ENCODE data around the gene RSU1.
A peak's percentile ranks its signal among the peaks of the same experiment; 100 is the strongest.

Gene RSU1

DNA sequence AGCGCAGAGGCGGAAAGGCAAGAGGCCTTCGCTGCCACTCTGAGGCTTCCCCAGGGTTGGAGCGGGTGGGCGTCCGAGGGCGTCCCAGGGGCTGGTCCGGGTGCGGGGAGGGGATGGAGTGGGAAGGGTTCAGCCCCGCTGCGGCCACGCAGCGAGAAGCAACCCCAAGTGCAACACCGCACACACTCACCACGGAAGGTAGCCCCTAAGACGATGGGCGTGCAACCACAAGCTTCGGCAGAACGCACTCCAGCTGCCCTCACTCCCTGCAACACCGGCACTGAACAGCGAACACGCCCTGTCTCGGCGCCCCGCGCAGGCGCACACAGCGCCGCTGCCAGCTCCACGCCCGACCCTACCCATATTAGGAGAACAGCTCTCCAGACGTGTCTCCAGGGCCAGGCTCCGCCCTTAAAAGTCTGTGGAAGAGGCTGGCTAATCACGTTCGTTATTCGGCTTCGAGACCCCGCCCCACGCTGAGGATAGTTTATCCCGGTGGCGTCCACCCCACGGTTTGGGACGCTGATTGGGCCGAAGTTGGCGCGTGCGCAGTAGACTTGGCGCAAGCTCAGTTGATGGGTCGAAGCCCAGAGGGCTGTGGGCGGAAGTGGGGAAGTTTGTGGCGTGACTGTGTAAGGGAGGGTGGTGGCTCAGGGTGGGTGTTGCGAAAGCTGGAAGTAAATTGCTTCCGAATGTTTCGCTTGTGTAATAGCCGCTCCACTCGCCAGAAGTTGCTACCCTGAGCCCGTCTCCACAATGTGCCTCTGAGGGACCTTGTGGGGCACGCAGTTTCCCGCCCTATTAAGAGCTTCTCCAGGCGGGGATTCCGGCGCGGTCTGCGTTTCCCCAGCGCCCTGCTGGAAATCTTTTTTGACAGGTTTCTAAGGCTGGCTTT is at the start of gene RSU1:
Gene RSU1, minus strand, starts transcription at position 300 of the 895 bp plus-strand sequence. CDS start 343 bp downstream, outside the sequence.
- Histone ChIP-seq H3K9me3 (ENCODE audit: control insufficient read depth, insufficient read depth, low read length) (peaks cover 10% of the 10 kb centered on the region), H3K9ac (ENCODE audit: low read depth, low read length) (peak within 1 kb of the TSS; percentile 69), H3K4me3 (ENCODE audit: low read depth, low read length) (peak within 1 kb of the TSS; percentile 78), H3K27me3 (ENCODE audit: control insufficient read depth, insufficient read depth, low read length) (no peaks in the 10 kb centered on the region), H3K27ac (ENCODE audit: low read depth, low read length) (peak within 1 kb of the TSS; percentile 85), H3K4me1 (ENCODE audit: control insufficient read depth, insufficient read depth, low read length) (peaks cover 12% of the 10 kb centered on the region), H3K36me3 (ENCODE audit: control insufficient read depth, insufficient read depth, low read length) (no peaks in the 10 kb centered on the region)

DNA sequence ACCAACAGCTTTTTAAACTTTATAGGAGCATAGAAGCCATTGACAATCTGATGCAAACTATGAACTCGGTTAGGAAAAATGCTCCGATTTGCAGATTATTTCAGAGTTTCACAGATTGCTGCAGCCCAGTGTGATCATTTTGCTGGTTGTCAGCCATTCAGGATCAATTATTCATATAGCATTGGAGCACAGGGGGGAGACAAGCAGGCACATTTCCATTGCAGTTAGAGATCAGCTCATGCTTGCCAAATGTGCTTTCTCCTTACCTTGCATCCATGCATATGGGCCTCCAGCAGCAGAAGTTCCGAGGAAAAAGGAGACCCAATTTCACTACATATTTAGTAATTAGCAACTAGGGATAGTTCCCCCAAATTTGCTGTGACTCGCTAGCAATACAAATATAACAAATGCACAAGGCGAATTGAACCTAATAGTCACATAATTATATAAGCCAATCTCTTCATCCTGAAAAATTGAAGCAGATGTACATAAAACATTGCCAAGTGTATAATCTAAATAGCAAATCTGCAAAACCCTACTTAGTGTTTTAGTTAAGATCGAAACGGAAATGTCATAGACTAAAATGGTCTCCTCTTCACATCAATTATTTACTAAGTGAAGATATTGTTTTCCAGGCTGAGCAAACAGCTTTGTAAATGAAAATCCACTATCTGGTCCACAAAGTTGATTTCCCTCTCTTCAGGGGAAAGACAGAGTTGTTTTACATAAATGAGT is 49.5 kb upstream of the RSU1 start:
- Histone ChIP-seq H3K4me3 (ENCODE audit: low read depth, low read length) (peak overlapping the region; percentile 31; the same call in 1 of the 2 replicates), H3K4me1 (ENCODE audit: control insufficient read depth, insufficient read depth, low read length) (peaks cover 32% of the 10 kb centered on the region), H3K9me3 (ENCODE audit: control insufficient read depth, insufficient read depth, low read length) (no peaks in the 10 kb centered on the region), H3K9ac (ENCODE audit: low read depth, low read length) (no peak overlapping the region), H3K36me3 (ENCODE audit: control insufficient read depth, insufficient read depth, low read length) (no peaks in the 10 kb centered on the region), H3K27ac (ENCODE audit: low read depth, low read length) (peak overlapping the region; percentile 87), H3K27me3 (ENCODE audit: control insufficient read depth, insufficient read depth, low read length) (no peaks in the 10 kb centered on the region)

DNA sequence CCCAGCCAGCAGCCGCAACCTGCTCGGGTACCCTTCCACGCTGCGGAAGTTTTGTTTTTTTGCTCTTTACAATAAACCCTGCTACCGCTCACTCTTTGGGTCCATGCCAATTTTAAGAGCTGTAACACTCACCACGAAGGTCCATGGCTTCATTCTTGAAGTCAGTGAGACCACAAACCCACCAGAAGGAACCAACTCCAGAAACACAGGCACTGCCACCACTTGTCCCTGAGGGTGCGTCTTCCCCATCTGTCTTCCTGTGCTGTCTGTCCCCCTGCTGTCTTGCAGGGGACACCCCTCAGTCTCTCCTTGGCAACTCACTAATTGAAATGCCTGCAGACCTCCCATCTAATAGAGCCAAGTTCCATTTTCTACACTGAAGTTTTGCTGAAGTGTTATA is 48.5 kb upstream of the RSU1 start:
- Histone ChIP-seq H3K36me3 (ENCODE audit: control insufficient read depth, insufficient read depth, low read length) (no peaks in the 10 kb centered on the region), H3K27ac (ENCODE audit: low read depth, low read length) (no peak overlapping the region), H3K9ac (ENCODE audit: low read depth, low read length) (no peak overlapping the region)

DNA sequence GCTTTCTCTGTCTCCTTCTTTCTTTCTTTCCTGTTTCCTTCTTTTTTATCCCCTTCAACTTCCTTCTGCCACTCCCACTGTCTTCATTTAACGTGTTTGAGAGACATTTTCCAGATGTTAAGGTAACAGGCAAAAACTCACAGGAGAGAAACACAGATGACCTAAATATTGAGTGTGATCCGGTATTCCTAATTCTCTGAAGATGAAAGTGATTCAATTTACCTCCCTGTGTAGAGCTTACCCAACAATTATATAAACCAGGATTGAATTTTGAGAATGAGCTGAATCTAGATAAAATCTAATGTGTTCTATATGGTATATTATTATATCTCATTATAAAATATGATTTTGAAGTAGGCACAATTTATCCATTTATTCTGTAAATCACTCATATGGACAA is 46.5 kb upstream of the RSU1 start:
- H3K4me1 ChIP-seq (ENCODE audit: control insufficient read depth, insufficient read depth, low read length), result peaks cover 29% of the 10 kb centered on the region
- no peaks in the 10 kb centered on the region for H3K9me3 ChIP-seq (ENCODE audit: control insufficient read depth, insufficient read depth, low read length)
- no peaks in the 10 kb centered on the region for H3K27me3 ChIP-seq (ENCODE audit: control insufficient read depth, insufficient read depth, low read length)
- H3K27ac ChIP-seq (ENCODE audit: low read depth, low read length), result no peak overlapping the region
- H3K36me3 ChIP-seq (ENCODE audit: control insufficient read depth, insufficient read depth, low read length), result no peaks in the 10 kb centered on the region
- no peak overlapping the region for H3K9ac ChIP-seq (ENCODE audit: low read depth, low read length)
- H3K4me3 ChIP-seq (ENCODE audit: low read depth, low read length), result no peak overlapping the region

More for the DNA sequence above, 48.5 kb upstream of the RSU1 start:
- Histone ChIP-seq H3K4me1 (ENCODE audit: control insufficient read depth, insufficient read depth, low read length) (peaks cover 32% of the 10 kb centered on the region), H3K27me3 (ENCODE audit: control insufficient read depth, insufficient read depth, low read length) (no peaks in the 10 kb centered on the region), H3K9me3 (ENCODE audit: control insufficient read depth, insufficient read depth, low read length) (no peaks in the 10 kb centered on the region), H3K4me3 (ENCODE audit: low read depth, low read length) (no peak overlapping the region)

DNA sequence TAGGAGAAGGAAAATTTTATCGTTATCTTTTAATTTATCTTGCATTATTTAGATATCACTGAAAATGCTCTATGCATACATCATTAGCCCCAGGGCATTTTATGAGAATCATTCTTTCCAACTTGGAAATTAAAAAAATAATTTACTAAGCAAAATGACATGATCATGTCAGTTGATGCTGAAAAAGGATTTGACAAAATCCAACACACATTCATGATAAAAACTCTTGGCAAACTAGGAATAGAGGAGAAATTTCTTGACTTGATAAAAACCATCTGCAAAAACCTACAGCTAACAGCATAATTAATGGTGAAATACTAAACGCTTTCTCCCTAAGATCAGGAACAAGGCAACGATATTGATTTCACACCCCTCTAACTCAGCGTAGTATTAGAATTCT is 40.2 kb upstream of the RSU1 start:
- no peaks in the 10 kb centered on the region for H3K27me3 ChIP-seq (ENCODE audit: control insufficient read depth, insufficient read depth, low read length)
- H3K4me1 ChIP-seq (ENCODE audit: control insufficient read depth, insufficient read depth, low read length), result peaks cover 17% of the 10 kb centered on the region
- H3K27ac ChIP-seq (ENCODE audit: low read depth, low read length), result no peak overlapping the region
- no peak overlapping the region for H3K9ac ChIP-seq (ENCODE audit: low read depth, low read length)
- no peak overlapping the region for H3K4me3 ChIP-seq (ENCODE audit: low read depth, low read length)
- H3K9me3 ChIP-seq (ENCODE audit: control insufficient read depth, insufficient read depth, low read length), result no peaks in the 10 kb centered on the region
- H3K36me3 ChIP-seq (ENCODE audit: control insufficient read depth, insufficient read depth, low read length), result no peaks in the 10 kb centered on the region

DNA sequence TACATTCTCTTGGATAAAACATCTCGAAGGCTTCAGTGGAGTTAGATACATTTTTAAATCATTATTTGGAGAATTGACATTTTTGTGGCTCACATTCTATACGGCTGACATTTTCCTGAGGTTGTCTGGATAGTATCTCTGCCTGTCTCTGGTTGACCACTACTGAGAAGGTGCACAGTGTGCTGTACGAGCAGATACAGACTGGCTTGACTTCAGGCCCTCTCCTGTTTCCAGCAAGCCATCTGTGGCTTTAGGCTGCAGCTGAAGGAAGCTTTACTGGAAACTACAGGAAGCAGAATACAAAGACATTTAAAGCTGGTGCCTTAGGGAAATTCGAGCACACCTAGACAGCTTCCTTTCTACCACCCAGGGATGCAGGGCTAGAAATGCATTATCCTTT is 39.3 kb upstream of the RSU1 start:
- Histone ChIP-seq H3K27me3 (ENCODE audit: control insufficient read depth, insufficient read depth, low read length) (no peaks in the 10 kb centered on the region), H3K4me3 (ENCODE audit: low read depth, low read length) (no peak overlapping the region), H3K36me3 (ENCODE audit: control insufficient read depth, insufficient read depth, low read length) (no peaks in the 10 kb centered on the region), H3K27ac (ENCODE audit: low read depth, low read length) (peak overlapping the region; percentile 14), H3K9ac (ENCODE audit: low read depth, low read length) (no peak overlapping the region), H3K4me1 (ENCODE audit: control insufficient read depth, insufficient read depth, low read length) (peaks cover 17% of the 10 kb centered on the region), H3K9me3 (ENCODE audit: control insufficient read depth, insufficient read depth, low read length) (no peaks in the 10 kb centered on the region)

DNA sequence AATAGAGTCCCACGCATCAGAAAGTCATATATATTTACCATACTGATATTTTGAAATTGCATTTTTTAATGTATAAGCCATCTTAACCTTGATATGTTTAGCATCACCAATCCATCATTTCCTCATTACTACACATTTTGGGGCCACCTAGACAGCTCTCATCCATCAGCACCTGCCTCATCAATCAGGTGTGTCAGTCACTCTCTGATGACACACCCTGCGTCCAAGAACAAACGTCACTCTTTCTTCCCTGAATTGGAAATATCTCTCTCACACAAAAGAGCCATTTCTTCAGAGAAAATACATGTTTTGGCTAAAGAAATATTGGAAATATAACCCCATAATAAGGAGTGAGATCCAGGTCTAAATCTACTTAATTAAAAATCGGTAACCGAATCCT is 38.9 kb upstream of the RSU1 start:
- Histone ChIP-seq H3K27me3 (ENCODE audit: control insufficient read depth, insufficient read depth, low read length) (no peaks in the 10 kb centered on the region), H3K4me3 (ENCODE audit: low read depth, low read length) (no peak overlapping the region), H3K4me1 (ENCODE audit: control insufficient read depth, insufficient read depth, low read length) (peaks cover 17% of the 10 kb centered on the region), H3K9ac (ENCODE audit: low read depth, low read length) (no peak overlapping the region), H3K9me3 (ENCODE audit: control insufficient read depth, insufficient read depth, low read length) (no peaks in the 10 kb centered on the region), H3K27ac (ENCODE audit: low read depth, low read length) (no peak overlapping the region), H3K36me3 (ENCODE audit: control insufficient read depth, insufficient read depth, low read length) (no peaks in the 10 kb centered on the region)

DNA sequence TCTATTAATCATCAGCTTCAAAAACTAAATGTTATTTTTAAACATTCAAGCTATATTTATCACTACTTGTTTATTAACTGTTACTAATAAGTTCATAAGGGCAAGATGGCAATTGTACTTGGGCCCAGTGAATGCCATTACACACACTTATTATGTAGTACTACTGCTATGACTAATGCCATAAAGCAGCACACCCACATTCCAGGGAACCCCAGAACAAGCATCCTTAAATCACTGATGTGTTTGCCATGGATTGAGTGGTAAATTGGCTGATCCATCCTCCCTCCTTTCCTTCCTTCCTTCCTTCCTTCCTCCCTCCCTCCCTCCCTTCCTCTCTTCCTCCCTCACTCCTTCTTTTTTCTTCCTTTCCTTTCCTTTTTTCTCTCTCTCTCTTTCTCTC is 37.4 kb upstream of the RSU1 start:
- Histone ChIP-seq H3K4me1 (ENCODE audit: control insufficient read depth, insufficient read depth, low read length) (peaks cover 17% of the 10 kb centered on the region), H3K36me3 (ENCODE audit: control insufficient read depth, insufficient read depth, low read length) (no peaks in the 10 kb centered on the region), H3K9ac (ENCODE audit: low read depth, low read length) (no peak overlapping the region), H3K27me3 (ENCODE audit: control insufficient read depth, insufficient read depth, low read length) (no peaks in the 10 kb centered on the region), H3K27ac (ENCODE audit: low read depth, low read length) (no peak overlapping the region), H3K9me3 (ENCODE audit: control insufficient read depth, insufficient read depth, low read length) (no peaks in the 10 kb centered on the region), H3K4me3 (ENCODE audit: low read depth, low read length) (no peak overlapping the region)

DNA sequence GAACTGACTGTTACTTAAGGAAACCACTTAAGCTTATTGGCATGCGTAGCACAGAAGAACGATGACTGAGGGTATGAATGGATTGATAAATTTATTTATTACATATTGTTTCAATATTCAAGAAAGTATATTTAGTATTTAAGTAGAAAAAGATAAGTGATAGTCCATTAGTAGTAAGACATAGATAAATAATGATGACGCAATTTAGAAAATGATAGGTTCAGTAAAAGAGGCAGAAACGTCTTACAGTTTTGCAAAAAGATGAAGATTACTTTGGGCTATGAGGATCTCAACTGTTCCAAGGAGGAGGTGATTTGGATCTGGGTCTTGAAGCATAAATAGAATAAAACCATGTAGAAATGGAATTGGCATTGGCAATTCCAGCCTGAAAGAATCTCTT is 36.6 kb upstream of the RSU1 start:
- Histone ChIP-seq H3K9me3 (ENCODE audit: control insufficient read depth, insufficient read depth, low read length) (no peaks in the 10 kb centered on the region), H3K27ac (ENCODE audit: low read depth, low read length) (no peak overlapping the region), H3K4me3 (ENCODE audit: low read depth, low read length) (no peak overlapping the region)

DNA sequence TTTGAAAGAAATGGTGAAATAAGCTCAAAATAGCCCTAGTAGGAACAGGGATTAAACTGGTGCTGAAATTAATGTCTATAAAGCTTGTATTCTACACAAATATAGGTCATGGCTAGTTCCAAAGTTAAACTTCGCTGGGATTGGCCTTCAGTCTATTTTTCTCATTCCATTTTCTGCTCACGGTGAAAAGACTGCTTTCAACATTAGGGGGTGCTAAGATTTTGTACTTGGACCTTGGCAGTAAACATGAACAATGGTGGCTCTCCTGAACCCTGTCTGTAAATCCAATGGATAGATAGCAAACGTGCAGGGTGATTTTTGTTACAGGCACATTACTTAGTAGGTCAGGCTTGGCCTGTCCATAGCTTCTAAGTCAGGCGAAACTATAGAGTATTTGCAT is 36.0 kb upstream of the RSU1 start:
- H3K9me3 ChIP-seq (ENCODE audit: control insufficient read depth, insufficient read depth, low read length), result no peaks in the 10 kb centered on the region
- no peaks in the 10 kb centered on the region for H3K36me3 ChIP-seq (ENCODE audit: control insufficient read depth, insufficient read depth, low read length)
- H3K4me3 ChIP-seq (ENCODE audit: low read depth, low read length), result no peak overlapping the region
- no peak overlapping the region for H3K27ac ChIP-seq (ENCODE audit: low read depth, low read length)
- peaks cover 17% of the 10 kb centered on the region for H3K4me1 ChIP-seq (ENCODE audit: control insufficient read depth, insufficient read depth, low read length)
- no peak overlapping the region for H3K9ac ChIP-seq (ENCODE audit: low read depth, low read length)
- H3K27me3 ChIP-seq (ENCODE audit: control insufficient read depth, insufficient read depth, low read length), result no peaks in the 10 kb centered on the region

More for the DNA sequence above, 36.6 kb upstream of the RSU1 start:
- H3K36me3 ChIP-seq (ENCODE audit: control insufficient read depth, insufficient read depth, low read length), result no peaks in the 10 kb centered on the region
- H3K27me3 ChIP-seq (ENCODE audit: control insufficient read depth, insufficient read depth, low read length), result no peaks in the 10 kb centered on the region
- H3K4me1 ChIP-seq (ENCODE audit: control insufficient read depth, insufficient read depth, low read length), result peaks cover 17% of the 10 kb centered on the region
- no peak overlapping the region for H3K9ac ChIP-seq (ENCODE audit: low read depth, low read length)

DNA sequence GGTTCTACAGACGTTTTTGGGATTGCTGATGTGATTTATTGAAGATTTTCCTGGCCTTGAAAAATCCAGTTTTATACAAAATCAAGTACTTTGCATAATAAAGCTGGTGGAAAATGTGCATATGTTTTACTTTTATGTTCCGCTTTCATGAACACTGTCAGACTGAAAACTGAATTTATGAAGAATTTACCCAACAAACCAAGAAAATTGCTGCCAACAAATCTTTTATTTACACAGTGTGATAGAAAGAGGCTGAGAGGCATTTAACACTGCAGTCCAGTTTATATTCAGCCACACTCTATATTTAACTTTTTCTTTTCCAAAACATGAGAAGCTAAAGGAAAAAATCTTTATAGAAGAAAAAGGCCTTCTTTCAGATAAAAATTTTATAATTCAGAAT is 35.4 kb upstream of the RSU1 start:
- Histone ChIP-seq H3K27ac (ENCODE audit: low read depth, low read length) (no peak overlapping the region), H3K4me1 (ENCODE audit: control insufficient read depth, insufficient read depth, low read length) (peaks cover 17% of the 10 kb centered on the region), H3K36me3 (ENCODE audit: control insufficient read depth, insufficient read depth, low read length) (no peaks in the 10 kb centered on the region), H3K4me3 (ENCODE audit: low read depth, low read length) (no peak overlapping the region), H3K9ac (ENCODE audit: low read depth, low read length) (no peak overlapping the region), H3K27me3 (ENCODE audit: control insufficient read depth, insufficient read depth, low read length) (no peaks in the 10 kb centered on the region), H3K9me3 (ENCODE audit: control insufficient read depth, insufficient read depth, low read length) (no peaks in the 10 kb centered on the region)

Measured in HUES48 (cell line).